SK-N-SH treated with all-trans-retinoic acid at 6 μM for 48 hours (cell line): Measurements from ENCODE around the gene NFATC3.
"Not testable (repeated sequence)": the region's sequence is repeated elsewhere in the genome, so short reads cannot be mapped to it uniquely, and the experiment has no call there.

Source experiments
- ATAC-seq: fragments of 200-7000 bp; cut with Tn5 transposase; 3 replicates; pipeline ENCODE4 v1.9.1; 2020; ENCODE audit warnings: mild to moderate bottlenecking, moderate library complexity
- ARNTL ChIP-seq: fragments of 450-650 bp; formaldehyde crosslinking; IDR thresholded peaks from 2 replicates; pipeline ENCODE4 v1.5.0; 2020; ENCODE audit warnings: low read depth, mild to moderate bottlenecking, moderate library complexity, borderline replicate concordance
- CSDC2 ChIP-seq: fragments of 250-450 bp; sonication (Bioruptor Pico); IDR thresholded peaks from 2 replicates; pipeline ENCODE4 v1.5.0; 2020; ENCODE audit warnings: mild to moderate bottlenecking, moderate library complexity
- GLIS3 ChIP-seq: fragments of 250-450 bp; sonication (Bioruptor Pico); IDR thresholded peaks from 2 replicates; pipeline ENCODE4 v1.5.0; 2020; ENCODE audit warnings: mild to moderate bottlenecking, moderate library complexity
- PPARA ChIP-seq: fragments of 250-450 bp; sonication (Bioruptor Pico); IDR thresholded peaks from 2 replicates; pipeline ENCODE4 v1.5.0; 2020; ENCODE audit warnings: mild to moderate bottlenecking, borderline replicate concordance
- RARB ChIP-seq: fragments of 250-450 bp; sonication (Bioruptor Pico); IDR thresholded peaks from 2 replicates; pipeline ENCODE4 v1.8.0; 2021; ENCODE audit warnings: mild to moderate bottlenecking, moderate library complexity
- SNAI2 ChIP-seq: fragments of 250-450 bp; sonication (Bioruptor Pico); IDR thresholded peaks from 2 replicates; pipeline ENCODE4 v1.5.0; 2020; ENCODE audit warnings: mild to moderate bottlenecking, moderate library complexity
- TCF4 ChIP-seq: fragments of 250-450 bp; sonication (Bioruptor Pico); IDR thresholded peaks from 2 replicates; pipeline ENCODE4 v1.8.0; 2021; ENCODE audit warnings: mild to moderate bottlenecking, moderate library complexity, borderline replicate concordance
- TOX ChIP-seq: fragments of 250-450 bp; sonication (Bioruptor Pico); IDR thresholded peaks from 2 replicates; pipeline ENCODE4 v1.8.0; 2021; ENCODE audit warnings: mild to moderate bottlenecking, moderate library complexity, borderline replicate concordance
- ZFP30 ChIP-seq: fragments of 450-650 bp; formaldehyde crosslinking; IDR thresholded peaks from 2 replicates; pipeline ENCODE4 v1.5.0; 2022; ENCODE audit warnings: mild to moderate bottlenecking, moderate library complexity
- ZNF565 ChIP-seq: fragments of 450-650 bp; formaldehyde crosslinking; conservative IDR thresholded peaks from 2 replicates; pipeline ENCODE4 v1.5.0; 2020; ENCODE audit warnings: low read depth, mild to moderate bottlenecking, moderate library complexity
- ZNF70 ChIP-seq: fragments of 450-650 bp; formaldehyde crosslinking; IDR thresholded peaks from 2 replicates; pipeline ENCODE4 v1.5.0; 2020; ENCODE audit warnings: mild to moderate bottlenecking, moderate library complexity
- TF ChIP-seq, protein P1 (sequence below): fragments of 250-450 bp; sonication (Bioruptor Pico); IDR thresholded peaks from 2 replicates; pipeline ENCODE4 v1.8.0; 2020; ENCODE audit warnings: mild to moderate bottlenecking, moderate library complexity, borderline replicate concordance
- TF ChIP-seq, protein P2 (sequence below): fragments of 250-450 bp; sonication (Bioruptor Pico); IDR thresholded peaks from 2 replicates; pipeline ENCODE4 v1.8.0; 2021; ENCODE audit warnings: low read depth, mild to moderate bottlenecking, moderate library complexity, borderline replicate concordance
- TF ChIP-seq, protein P3 (sequence below): fragments of 250-450 bp; sonication (Bioruptor Pico); IDR thresholded peaks from 2 replicates; pipeline ENCODE4 v1.5.0; 2020; ENCODE audit warnings: mild to moderate bottlenecking, moderate library complexity

The NFATC3 gene

DNA sequence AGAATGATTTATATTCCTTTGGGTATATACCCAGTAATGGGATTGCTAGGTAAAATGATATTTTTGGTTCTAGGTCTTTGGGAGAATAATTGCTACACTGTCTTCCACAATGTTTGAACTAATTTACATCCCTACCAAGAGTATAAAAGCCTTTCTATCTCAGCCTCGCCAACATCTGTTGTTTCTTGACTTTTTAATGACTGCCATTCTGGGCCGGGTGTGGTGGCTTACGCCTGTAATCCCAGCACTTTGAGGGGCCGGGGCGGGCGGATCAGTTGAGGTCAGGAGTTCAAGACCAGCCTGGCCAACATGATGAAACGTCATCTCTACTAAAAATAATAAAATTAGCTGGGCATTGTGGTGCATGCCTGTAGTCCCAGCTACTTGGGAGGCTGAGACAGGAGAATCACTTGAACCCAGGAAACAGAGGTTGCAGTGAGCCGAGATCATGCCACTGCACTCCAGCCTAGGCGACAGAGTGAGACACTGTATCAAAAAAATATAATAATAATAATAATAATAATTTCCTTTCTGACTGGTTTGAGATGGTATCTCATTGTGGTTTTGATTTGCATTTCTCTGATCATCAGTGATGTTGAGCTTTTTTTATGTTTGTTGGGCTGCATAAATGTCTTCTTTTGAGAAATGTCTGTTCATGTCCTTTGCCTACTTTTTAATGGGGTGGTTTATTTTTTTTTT is 22.2 kb downstream of the NFATC3 start:
- not testable (repeated sequence) for ATAC-seq

DNA sequence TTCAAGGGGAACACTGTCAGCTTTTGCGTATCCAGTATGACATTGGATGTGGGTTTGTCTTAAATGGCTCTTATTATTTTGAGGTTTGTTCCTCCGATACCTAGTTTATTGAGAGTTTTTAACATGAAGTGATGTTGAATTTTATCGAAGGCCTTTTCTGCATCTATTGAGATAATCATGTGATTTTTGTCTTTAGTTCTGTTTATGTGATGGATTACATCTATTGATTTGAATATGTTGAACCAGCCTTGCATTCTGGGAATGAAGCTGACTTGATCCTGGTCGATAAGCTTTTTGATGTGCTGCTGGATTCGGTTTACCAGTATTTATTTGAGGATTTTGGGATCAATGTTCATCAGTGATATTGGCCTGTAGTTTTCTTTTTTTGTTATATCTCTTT is 24.0 kb downstream of the NFATC3 start:
- not testable (repeated sequence) for ATAC-seq

DNA sequence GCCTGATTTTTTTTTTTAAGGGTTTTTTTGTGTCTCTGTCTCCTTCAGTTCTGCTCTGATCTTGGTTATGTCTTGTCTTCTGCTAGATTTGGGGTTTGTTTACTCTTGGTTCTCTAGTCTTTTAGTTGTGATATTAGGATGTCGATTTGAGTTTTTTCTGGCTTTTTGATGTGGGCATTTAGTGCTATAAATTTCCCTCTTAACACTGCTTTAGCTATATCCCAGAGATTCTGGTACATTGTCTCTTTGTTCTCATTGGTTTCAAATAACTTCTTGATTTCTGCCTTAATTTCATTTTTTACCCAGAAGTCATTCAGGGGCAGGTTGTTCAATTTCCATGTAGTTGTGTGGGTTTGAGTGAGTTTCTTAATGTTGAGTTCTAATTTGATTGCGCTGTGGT is 25.4 kb downstream of the NFATC3 start:
- ATAC-seq: not testable (repeated sequence)

DNA sequence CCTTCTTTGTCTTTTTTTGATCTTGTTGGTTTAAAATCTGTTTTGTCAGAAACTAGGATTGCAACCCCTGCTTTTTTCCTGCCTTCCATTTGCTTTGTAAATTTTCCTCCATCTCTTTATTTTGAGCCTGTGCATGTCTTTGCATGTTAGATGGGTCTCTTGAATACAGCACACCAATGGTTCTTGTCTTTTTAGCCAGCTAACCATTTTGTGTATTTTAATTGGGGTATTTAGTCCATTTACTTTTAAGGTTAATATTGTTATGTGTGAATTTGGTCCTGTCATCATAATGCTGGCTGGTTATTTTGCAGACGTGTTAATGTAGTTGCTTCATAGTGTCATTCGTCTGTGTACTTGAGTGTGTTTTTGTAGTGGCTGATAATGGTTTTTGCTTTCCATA is 26.2 kb downstream of the NFATC3 start:
- no peak for TF ChIP-seq ARNTL
- TF ChIP-seq, protein P1, sequence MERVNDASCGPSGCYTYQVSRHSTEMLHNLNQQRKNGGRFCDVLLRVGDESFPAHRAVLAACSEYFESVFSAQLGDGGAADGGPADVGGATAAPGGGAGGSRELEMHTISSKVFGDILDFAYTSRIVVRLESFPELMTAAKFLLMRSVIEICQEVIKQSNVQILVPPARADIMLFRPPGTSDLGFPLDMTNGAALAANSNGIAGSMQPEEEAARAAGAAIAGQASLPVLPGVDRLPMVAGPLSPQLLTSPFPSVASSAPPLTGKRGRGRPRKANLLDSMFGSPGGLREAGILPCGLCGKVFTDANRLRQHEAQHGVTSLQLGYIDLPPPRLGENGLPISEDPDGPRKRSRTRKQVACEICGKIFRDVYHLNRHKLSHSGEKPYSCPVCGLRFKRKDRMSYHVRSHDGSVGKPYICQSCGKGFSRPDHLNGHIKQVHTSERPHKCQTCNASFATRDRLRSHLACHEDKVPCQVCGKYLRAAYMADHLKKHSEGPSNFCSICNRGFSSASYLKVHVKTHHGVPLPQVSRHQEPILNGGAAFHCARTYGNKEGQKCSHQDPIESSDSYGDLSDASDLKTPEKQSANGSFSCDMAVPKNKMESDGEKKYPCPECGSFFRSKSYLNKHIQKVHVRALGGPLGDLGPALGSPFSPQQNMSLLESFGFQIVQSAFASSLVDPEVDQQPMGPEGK (CRISPR knock-in tag): no peak
- no peak for TF ChIP-seq PPARA (CRISPR knock-in tag)
- TF ChIP-seq CSDC2 (CRISPR knock-in tag): no peak
- TF ChIP-seq GLIS3 (CRISPR knock-in tag): no peak
- TF ChIP-seq ZFP30 (CRISPR knock-in tag): no peak
- no peak for TF ChIP-seq SNAI2 (CRISPR knock-in tag)
- TF ChIP-seq, protein P2, sequence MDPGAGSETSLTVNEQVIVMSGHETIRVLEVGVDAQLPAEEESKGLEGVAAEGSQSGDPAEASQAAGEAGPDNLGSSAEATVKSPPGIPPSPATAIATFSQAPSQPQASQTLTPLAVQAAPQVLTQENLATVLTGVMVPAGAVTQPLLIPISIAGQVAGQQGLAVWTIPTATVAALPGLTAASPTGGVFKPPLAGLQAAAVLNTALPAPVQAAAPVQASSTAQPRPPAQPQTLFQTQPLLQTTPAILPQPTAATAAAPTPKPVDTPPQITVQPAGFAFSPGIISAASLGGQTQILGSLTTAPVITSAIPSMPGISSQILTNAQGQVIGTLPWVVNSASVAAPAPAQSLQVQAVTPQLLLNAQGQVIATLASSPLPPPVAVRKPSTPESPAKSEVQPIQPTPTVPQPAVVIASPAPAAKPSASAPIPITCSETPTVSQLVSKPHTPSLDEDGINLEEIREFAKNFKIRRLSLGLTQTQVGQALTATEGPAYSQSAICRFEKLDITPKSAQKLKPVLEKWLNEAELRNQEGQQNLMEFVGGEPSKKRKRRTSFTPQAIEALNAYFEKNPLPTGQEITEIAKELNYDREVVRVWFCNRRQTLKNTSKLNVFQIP (CRISPR knock-in tag): no peak
- TF ChIP-seq ZNF70 (CRISPR knock-in tag): no peak
- TF ChIP-seq ZNF565 (CRISPR knock-in tag): no peak
- TF ChIP-seq RARB (CRISPR knock-in tag): no peak
- no peak for TF ChIP-seq TCF4 (CRISPR knock-in tag)

DNA sequence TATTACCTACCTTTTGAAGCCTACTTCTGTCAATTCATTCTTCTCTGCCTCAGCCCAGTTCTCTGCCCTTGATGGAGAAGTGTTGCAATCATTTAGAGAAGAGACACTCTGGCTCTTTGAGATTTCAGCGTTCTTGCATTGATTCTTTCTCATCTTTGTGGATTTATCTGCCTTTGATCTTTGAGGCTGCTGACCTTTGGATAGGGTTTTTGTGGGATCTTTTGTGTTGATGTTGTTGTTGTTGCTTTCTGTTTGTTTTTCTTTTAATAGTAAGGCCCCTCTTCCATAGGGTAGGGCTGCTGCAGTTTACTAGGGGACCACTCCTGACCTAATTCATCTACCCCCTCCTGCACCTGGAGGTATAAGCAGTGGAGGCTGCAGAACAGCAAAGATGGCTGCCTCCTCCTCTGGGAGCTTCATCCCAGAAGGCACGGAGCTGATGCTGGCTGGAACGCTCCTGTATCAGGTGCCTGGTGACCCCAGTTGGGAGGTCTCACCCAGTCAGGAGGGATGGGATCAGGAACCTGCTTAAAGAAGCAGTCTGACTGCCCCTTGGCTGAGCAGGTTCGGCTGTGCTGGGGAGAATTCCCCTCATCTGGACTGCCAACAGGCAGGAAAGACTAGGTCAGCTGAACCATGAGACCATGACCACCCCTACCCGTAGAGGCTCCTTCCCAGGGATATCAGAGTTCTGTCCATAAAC is 28.0 kb downstream of the NFATC3 start:
- ATAC-seq: no peak
- TF ChIP-seq PPARA (CRISPR knock-in tag) (no peak), ZNF70 (CRISPR knock-in tag) (no peak), TCF4 (CRISPR knock-in tag) (no peak), TOX (CRISPR knock-in tag) (no peak), RARB (CRISPR knock-in tag) (no peak), ZFP30 (CRISPR knock-in tag) (no peak), GLIS3 (CRISPR knock-in tag) (no peak)
- TF ChIP-seq, protein P1 (CRISPR knock-in tag): no peak
- TF ChIP-seq, protein P2 (CRISPR knock-in tag): no peak
- TF ChIP-seq, protein P3, sequence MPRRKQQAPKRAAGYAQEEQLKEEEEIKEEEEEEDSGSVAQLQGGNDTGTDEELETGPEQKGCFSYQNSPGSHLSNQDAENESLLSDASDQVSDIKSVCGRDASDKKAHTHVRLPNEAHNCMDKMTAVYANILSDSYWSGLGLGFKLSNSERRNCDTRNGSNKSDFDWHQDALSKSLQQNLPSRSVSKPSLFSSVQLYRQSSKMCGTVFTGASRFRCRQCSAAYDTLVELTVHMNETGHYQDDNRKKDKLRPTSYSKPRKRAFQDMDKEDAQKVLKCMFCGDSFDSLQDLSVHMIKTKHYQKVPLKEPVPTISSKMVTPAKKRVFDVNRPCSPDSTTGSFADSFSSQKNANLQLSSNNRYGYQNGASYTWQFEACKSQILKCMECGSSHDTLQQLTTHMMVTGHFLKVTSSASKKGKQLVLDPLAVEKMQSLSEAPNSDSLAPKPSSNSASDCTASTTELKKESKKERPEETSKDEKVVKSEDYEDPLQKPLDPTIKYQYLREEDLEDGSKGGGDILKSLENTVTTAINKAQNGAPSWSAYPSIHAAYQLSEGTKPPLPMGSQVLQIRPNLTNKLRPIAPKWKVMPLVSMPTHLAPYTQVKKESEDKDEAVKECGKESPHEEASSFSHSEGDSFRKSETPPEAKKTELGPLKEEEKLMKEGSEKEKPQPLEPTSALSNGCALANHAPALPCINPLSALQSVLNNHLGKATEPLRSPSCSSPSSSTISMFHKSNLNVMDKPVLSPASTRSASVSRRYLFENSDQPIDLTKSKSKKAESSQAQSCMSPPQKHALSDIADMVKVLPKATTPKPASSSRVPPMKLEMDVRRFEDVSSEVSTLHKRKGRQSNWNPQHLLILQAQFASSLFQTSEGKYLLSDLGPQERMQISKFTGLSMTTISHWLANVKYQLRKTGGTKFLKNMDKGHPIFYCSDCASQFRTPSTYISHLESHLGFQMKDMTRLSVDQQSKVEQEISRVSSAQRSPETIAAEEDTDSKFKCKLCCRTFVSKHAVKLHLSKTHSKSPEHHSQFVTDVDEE: no peak

More for the DNA sequence above, 26.2 kb downstream of the NFATC3 start:
- ATAC-seq: no peak
